GM12878 (cell line): Measurements from ENCODE around the gene GUK1. TPM values are rescaled to one million over a fixed set of nuclear protein-coding genes. Genes with fewer than 3 reads are reported as not detected.

Experiments
- ATAC-seq: fragments of 200-7000 bp; cut with Tn5 transposase; 3 replicates; pipeline ENCODE4 v1.9.1; 2020; ENCODE audit warnings: mild to moderate bottlenecking, moderate library complexity
- BruUV-seq: library from RNA; stranded (reverse); fragments of 400-500 nt; replicated peaks from 2 replicates; lab custom pipeline; 2021; lab: Mats Ljungman, UMichigan
- CTCF ChIA-PET: fragments of 300-600 bp; sonication (Branson Sonifier 250); formaldehyde crosslinking; extraction: SDS; loops from one replicate; lab custom pipeline; 2021; ENCODE audit warnings: inconsistent platforms; lab: Yijun Ruan, JAX
- POLR2A ChIA-PET: fragments of 350-600 bp; formaldehyde crosslinking; extraction: SDS; loops from one replicate; lab custom pipeline; 2021; ENCODE audit warnings: inconsistent platforms; lab: Charles Lee
- RAD21 ChIA-PET: fragments of 300-600 bp; sonication (Branson Sonifier 250); formaldehyde crosslinking; loops from one replicate; lab custom pipeline; 2023; ENCODE audit warnings: antibody characterized with exemption; ENCODE audit not compliant: unreplicated experiment; lab: Charles Lee
- SMC1A ChIA-PET: fragments of 300-600 bp; sonication (Branson Sonifier 250); formaldehyde crosslinking; loops from one replicate; lab custom pipeline; 2023; ENCODE audit not compliant: unreplicated experiment, uncharacterized antibody; lab: Charles Lee
- DNase-seq: peaks from one replicate; pipeline ENCODE4 v3.0.0-alpha.2; 2011; ENCODE audit warnings: low read depth, low spot score
- FAIRE-seq: peaks from 3 replicates; lab custom pipeline; 2011; peaks lifted over from hg19 to GRCh38; lab: Jason Lieb, UNC
- H2AFZ ChIP-seq: 2 replicates; pipeline ENCODE4 v1.6.0; 2011; ENCODE audit warnings: low read depth, low read length, control low read depth; ENCODE audit not compliant: control insufficient read depth
- H3K27ac ChIP-seq: 2 replicates; pipeline ENCODE4 v1.5.1; 2011; ENCODE audit warnings: control low read depth; ENCODE audit not compliant: control insufficient read depth, insufficient read depth
- H3K27me3 ChIP-seq, 2 experiments: replicated peaks in 1 of 2; 2 replicates each; pipeline versions ENCODE4 v1.6.0 to v1.6.1; 2011; ENCODE audit warnings: low read length in 1 of 2; ENCODE audit not compliant: control insufficient read depth in 2 of 2, insufficient read depth in 2 of 2
- H3K36me3 ChIP-seq, 2 experiments: 2 replicates each; pipeline ENCODE4 v1.5.1; 2011; ENCODE audit warnings: low read length in 1 of 2; ENCODE audit not compliant: control insufficient read depth in 2 of 2, insufficient read depth in 2 of 2
- H3K4me1 ChIP-seq: 2 replicates; pipeline ENCODE4 v1.6.1; 2011; ENCODE audit warnings: mild to moderate bottlenecking, low read length, moderate library complexity, mixed read lengths; ENCODE audit not compliant: control insufficient read depth, insufficient read depth
- H3K4me2 ChIP-seq: 2 replicates; pipeline ENCODE4 v1.6.0; 2011; ENCODE audit warnings: control low read depth; ENCODE audit not compliant: control insufficient read depth, insufficient read depth
- H3K4me3 ChIP-seq: fragments of 200-600 bp; sonication (generic); 2 replicates; pipeline ENCODE4 v1.5.1; 2016
- H3K79me2 ChIP-seq: 2 replicates; pipeline ENCODE4 v1.6.0; 2011; ENCODE audit warnings: low read length; ENCODE audit not compliant: control insufficient read depth, insufficient read depth
- H3K9ac ChIP-seq: 2 replicates; pipeline ENCODE4 v1.8.0; 2011; ENCODE audit warnings: low read length, control low read depth, mixed read lengths; ENCODE audit not compliant: control insufficient read depth, insufficient read depth
- H3K9me3 ChIP-seq: replicated peaks from 3 replicates; pipeline ENCODE4 v1.5.1; 2011; ENCODE audit warnings: mild to moderate bottlenecking, low read length; ENCODE audit not compliant: control insufficient read depth, insufficient read depth
- H4K20me1 ChIP-seq: 2 replicates; pipeline ENCODE4 v1.6.0; 2011; ENCODE audit not compliant: control insufficient read depth, insufficient read depth
- EED ChIP-seq: sonication (generic); IDR thresholded peaks from 2 replicates; pipeline ENCODE4 v1.6.1; 2016; ENCODE audit warnings: antibody characterized with exemption, low read depth
- FOXK2 ChIP-seq: fragments of 450-650 bp; IDR thresholded peaks from 2 replicates; pipeline ENCODE4 v1.6.1; 2017; ENCODE audit warnings: mild to moderate bottlenecking, moderate library complexity
- FOXM1 ChIP-seq: IDR thresholded peaks from 2 replicates; pipeline ENCODE4 v1.6.1; 2012; ENCODE audit warnings: low read depth, mild to moderate bottlenecking, inconsistent platforms, low read length, moderate library complexity
- HCFC1 ChIP-seq: fragments of 150-350 bp; IDR thresholded peaks from 2 replicates; pipeline ENCODE4 v1.6.1; 2014; ENCODE audit warnings: low read length
- MXI1 ChIP-seq: fragments of 150-350 bp; IDR thresholded peaks from 2 replicates; pipeline ENCODE4 v1.6.1; 2011; ENCODE audit warnings: low read depth, mild to moderate bottlenecking, inconsistent platforms, low read length, improper control_type of control experiment
- POLR2A ChIP-seq: IDR thresholded peaks from 2 replicates; pipeline ENCODE4 v1.6.1; 2011; ENCODE audit warnings: low read depth, mild to moderate bottlenecking, low read length
- REST ChIP-seq: IDR thresholded peaks from 2 replicates; pipeline ENCODE4 v1.6.1; 2012; ENCODE audit warnings: mild to moderate bottlenecking, low read depth, low read length
- SIN3A ChIP-seq: IDR thresholded peaks from 2 replicates; pipeline ENCODE4 v1.6.1; 2012; ENCODE audit warnings: low read depth, low read length, improper control_type of control experiment
- SKIL ChIP-seq: fragments of 450-650 bp; IDR thresholded peaks from 2 replicates; pipeline ENCODE4 v1.6.1; 2017; ENCODE audit warnings: mild to moderate bottlenecking, low read depth, inconsistent platforms; ENCODE audit not compliant: poor library complexity, severe bottlenecking
- WGBS: methylation state at CpG from one replicate; pipeline ENCODE4 v1.1.6; 2016; ENCODE audit warnings: low lambda C conversion rate; ENCODE audit not compliant: insufficient replicate concordance, insufficient coverage; ENCODE audit errors: missing lambda C conversion rate; 5-methylcytosine and 5-hydroxymethylcytosine counted together
- in situ Hi-C: fragments of 300-500 bp; cut with MboI; formaldehyde crosslinking; loops from 9 replicates; pipeline ENCODE4 v1.14.3; 2018; ENCODE audit warnings: mixed read lengths
- intact Hi-C: fragments of 100-400 bp; cut with micrococcal nuclease; formaldehyde crosslinking; loops from one replicate; pipeline ENCODE4 v1.14.2; 2022; ENCODE audit not compliant: unreplicated experiment
- polyA plus RNA-seq, 11 experiments: library from polyadenylated mRNA; depleted of rRNA in 4 of 11; unstranded in 6 of 11; stranded (reverse) in 5 of 11; fragments of >200 nt; fragmentation: Nextera tagmentation in 4 of 11; fragmentation: Illumina TruSeq in 1 of 11; extraction: Ambion mirVana in 4 of 11; extraction: Trizol in 1 of 11; gene quantifications; 1 replicate in 1 of 11; 2 replicates in 10 of 11; pipeline versions ENCODE4 v1.2.1 to v1.2.3, GENCODE V29; 2011 to 2016; ENCODE audit warnings: inconsistent platforms in 2 of 11, missing spikeins in 2 of 11, low read depth in 1 of 11
- total RNA-seq, 4 experiments: library from RNA; depleted of rRNA in 3 of 4; stranded (reverse); fragments of >200 nt in 3 of 4; fragmentation: Illumina TruSeq in 1 of 4; extraction: Trizol in 1 of 4; gene quantifications; 2 replicates each; pipeline versions ENCODE4 v1.2.1 to v1.2.3, GENCODE V29; 2013 to 2021

The GUK1 gene
- total and polyA plus RNA-seq, 10 of the 15 experiments (the other 5 are each of a cell fraction or from before 2014, with no cell fraction given): 6.3 to 357 (median 203) TPM

GRCh38 chr1:228141226-228142044 lies 1.4 kb downstream of the GUK1 start:
- no peak for TF ChIP-seq FOXM1
- peak; percentile 42; the same call in 1 of the 2 replicates for TF ChIP-seq POLR2A
- TF ChIP-seq SIN3A: 0 out of 2 replicates have a peak, but pooled peaks have one; percentile 40
- no peak for TF ChIP-seq SKIL
- TF ChIP-seq FOXK2: no peak
- no peak for TF ChIP-seq REST
- TF ChIP-seq MXI1: no peak
- 0 out of 2 replicates have a peak, but pooled peaks have one; percentile 15 for TF ChIP-seq EED
- TF ChIP-seq HCFC1: 0 out of 2 replicates have a peak, but pooled peaks have one; percentile 26
- TF ChIP-seq, all 136 proteins: peak for 4
- peaks cover 6% of the 10 kb centered on the region; the same call in 1 of the 2 replicates for H4K20me1 ChIP-seq
- H3K4me2 ChIP-seq: peak overlapping the region; percentile 86
- ATAC-seq (peak; percentile 8; the same call in 2 of the 3 replicates), DNase-seq (no peak), FAIRE-seq (no peak)
- ChIA-PET RAD21 (interaction anchor here (1.2 kb wide), 1 partner anchor 25 kb away, joined by 5 read pairs; no protein-coding TSS in a partner anchor), CTCF (interaction anchor here (2.4 kb wide), 1 partner anchor 24 kb away, joined by 18 read pairs; the partner anchor contains the start of gene IBA57), SMC1A (no interaction called here), POLR2A (interaction anchor here (0.5 to 5.6 kb wide), 4 partner anchors 20 to 190 kb away, joined by 3 to 43 read pairs (median 3); partner anchors contain the start of gene IBA57)
- peak overlapping the region; percentile 95 for H3K9ac ChIP-seq
- intact Hi-C loops (loop anchor here (2.0 kb wide), 2 partner anchors 33 to 59 kb away; partner anchors contain the start of genes ARF1 and MRPL55), in situ Hi-C loops (no loop called here)
- no peaks in the 10 kb centered on the region for H3K9me3 ChIP-seq
- peaks cover 17% of the 10 kb centered on the region for H3K4me1 ChIP-seq
- H3K4me3 ChIP-seq: peak overlapping the region; percentile 85
- H3K27me3 ChIP-seq: no peaks in the 10 kb centered on the region
- H2AFZ ChIP-seq: no peak overlapping the region
- WGBS: 31% methylated on average over 27 of the region's 27 CpGs
- peaks cover 53% of the 10 kb centered on the region for H3K79me2 ChIP-seq
- peaks cover 4 to 8% of the 10 kb centered on the region in 2 experiments; a peak in 3 of 4 replicates for H3K36me3 ChIP-seq
- BruUV-seq: no TSS peak
- H3K27ac ChIP-seq: peak overlapping the region; percentile 96
